Measurements from ENCODE around the gene ANKRD63.

ANKRD63 gene

GRCh38 chr15:40313531-40314398, 30.9 kb upstream of the ANKRD63 start:
- no peak for DNase-seq (ENCODE audit: low spot score)

GRCh38 chr15:40312370-40313158, 29.7 kb upstream of the ANKRD63 start:
- DNase-seq (ENCODE audit: low spot score) = no peak

- DNase-seq (ENCODE audit: low spot score) = no peak
Observed at GRCh38 chr15:40310993-40311392, 28.1 kb upstream of the ANKRD63 start.

GRCh38 chr15:40310001-40310959, 27.4 kb upstream of the ANKRD63 start:
- no peak for DNase-seq (ENCODE audit: low spot score)

GRCh38 chr15:40309344-40309862, 26.5 kb upstream of the ANKRD63 start:
- no peak for DNase-seq (ENCODE audit: low spot score)

GRCh38 chr15:40307421-40308211, 24.8 kb upstream of the ANKRD63 start, which contains the start of gene PLCB2:
PLCB2 (minus strand) TSS chr15:40307935; CDS start chr15:40307672, 263 bp downstream.
- DNase-seq (ENCODE audit: low spot score) = no peak

GRCh38 chr15:40306908-40307307, 24.0 kb upstream of the ANKRD63 start:
- DNase-seq (ENCODE audit: low spot score) = no peak

- no peak for DNase-seq (ENCODE audit: low spot score)
Observed at GRCh38 chr15:40306371-40306770, 23.5 kb upstream of the ANKRD63 start.

GRCh38 chr15:40305281-40305680, 22.4 kb upstream of the ANKRD63 start:
- DNase-seq (ENCODE audit: low spot score) = no peak

- DNase-seq (ENCODE audit: low spot score) = no peak
Observed at GRCh38 chr15:40303576-40303975, 20.7 kb upstream of the ANKRD63 start.

GRCh38 chr15:40302981-40303380, 20.1 kb upstream of the ANKRD63 start:
- no peak for DNase-seq (ENCODE audit: low spot score)

GRCh38 chr15:40302288-40302886, 19.5 kb upstream of the ANKRD63 start:
- no peak for DNase-seq (ENCODE audit: low spot score)

- DNase-seq (ENCODE audit: low spot score) = no peak
Observed at GRCh38 chr15:40301467-40302179, 18.8 kb upstream of the ANKRD63 start.

GRCh38 chr15:40300771-40301170, 17.9 kb upstream of the ANKRD63 start:
- no peak for DNase-seq (ENCODE audit: low spot score)

- no peak for DNase-seq (ENCODE audit: low spot score)
Observed at GRCh38 chr15:40300367-40300766, 17.5 kb upstream of the ANKRD63 start.

- DNase-seq (ENCODE audit: low spot score) = no peak
Observed at GRCh38 chr15:40298216-40298935, 15.5 kb upstream of the ANKRD63 start.

GRCh38 chr15:40297356-40297755, 14.5 kb upstream of the ANKRD63 start:
- no peak for DNase-seq (ENCODE audit: low spot score)

- no peak for DNase-seq (ENCODE audit: low spot score)
Observed at GRCh38 chr15:40296561-40297230, 13.8 kb upstream of the ANKRD63 start.
